CD14-positive monocyte (primary cell): ENCODE data around the gene PTCD3. TPM values are rescaled to one million over a fixed set of nuclear protein-coding genes. Genes with fewer than 3 reads are reported as not detected.

Experiments
- DNase-seq, 3 donors: peaks; one replicate each; pipeline ENCODE4 v3.0.0-alpha.2; 2011 to 2022
- H2AFZ ChIP-seq: 2 replicates; pipeline ENCODE4 v1.6.0; 2012; ENCODE audit warnings: mild to moderate bottlenecking, low read depth, low read length, inconsistent platforms; ENCODE audit not compliant: insufficient read depth, poor library complexity, severe bottlenecking
- H3K27ac ChIP-seq, 2 donors: 1 replicate in 1 of 2; 2 replicates in 1 of 2; pipeline ENCODE4 v1.5.1; 2012 to 2013; ENCODE audit warnings: low read length in 2 of 2, control low read depth in 1 of 2, inconsistent platforms in 1 of 2, low read depth in 1 of 2, mild to moderate bottlenecking in 1 of 2
- H3K27me3 ChIP-seq, 2 donors: one replicate each; pipeline versions ENCODE4 v1.6.0 to v1.6.1; 2011 to 2013; ENCODE audit warnings: low read length in 2 of 2; ENCODE audit not compliant: control insufficient read depth in 2 of 2, insufficient read depth in 2 of 2
- H3K36me3 ChIP-seq, 2 donors: replicated peaks in 1 of 2; 1 replicate in 1 of 2; 2 replicates in 1 of 2; pipeline versions ENCODE4 v1.5.1 to v1.6.1; 2012 to 2013; ENCODE audit warnings: low read length in 2 of 2, control low read depth in 1 of 2, inconsistent platforms in 1 of 2, mild to moderate bottlenecking in 1 of 2; ENCODE audit not compliant: insufficient read depth in 2 of 2, control insufficient read depth in 1 of 2
- H3K4me1 ChIP-seq, 2 donors: 1 replicate in 1 of 2; 2 replicates in 1 of 2; pipeline versions ENCODE4 v1.5.1 to v1.6.1; 2012 to 2013; ENCODE audit warnings: low read length in 2 of 2, control low read depth in 1 of 2, inconsistent platforms in 1 of 2, mild to moderate bottlenecking in 1 of 2, moderate library complexity in 1 of 2; ENCODE audit not compliant: insufficient read depth in 2 of 2, control insufficient read depth in 1 of 2
- H3K4me2 ChIP-seq: replicated peaks from 2 replicates; pipeline ENCODE3; 2012; ENCODE audit warnings: low read length, moderate library complexity, mild to moderate bottlenecking; ENCODE audit not compliant: poor library complexity, severe bottlenecking; ENCODE audit errors: extremely low read depth
- H3K4me3 ChIP-seq, 3 experiments: fragments of 200-600 bp in 1 of 3; sonication (generic) in 1 of 3; replicated peaks in 1 of 3; 1 replicate in 2 of 3; 2 replicates in 1 of 3; pipeline ENCODE4 v1.5.1; 2011 to 2013; ENCODE audit warnings: low read length in 3 of 3, mild to moderate bottlenecking in 3 of 3, control low read depth in 2 of 3, low read depth in 2 of 3, inconsistent platforms in 1 of 3, moderate library complexity in 1 of 3
- H3K79me2 ChIP-seq: 2 replicates; pipeline ENCODE4 v1.6.0; 2012; ENCODE audit warnings: mild to moderate bottlenecking, control low read depth, inconsistent platforms, low read length, moderate library complexity; ENCODE audit not compliant: insufficient read depth
- H3K9ac ChIP-seq: 2 replicates; pipeline ENCODE4 v1.6.0; 2017; ENCODE audit warnings: low read length, mild to moderate bottlenecking; ENCODE audit not compliant: insufficient read depth, poor library complexity, severe bottlenecking
- H3K9me3 ChIP-seq, 2 donors: replicated peaks in 1 of 2; 1 replicate in 1 of 2; 2 replicates in 1 of 2; pipeline versions ENCODE4 v1.5.1 to v1.6.1; 2012 to 2013; ENCODE audit warnings: low read length in 2 of 2, control low read depth in 1 of 2; ENCODE audit not compliant: control insufficient read depth in 1 of 2, insufficient read depth in 1 of 2
- H4K20me1 ChIP-seq: 2 replicates; pipeline ENCODE4 v1.6.0; 2012; ENCODE audit warnings: mild to moderate bottlenecking, low read length, control low read depth, moderate library complexity; ENCODE audit not compliant: insufficient read depth
- H3K27ac Mint-ChIP-seq, 7 donors: one replicate each; pipeline ENCODE4 v1.8.0; 2020; ENCODE audit warnings: mild to moderate bottlenecking in 7 of 7, mixed read lengths in 7 of 7, moderate library complexity in 6 of 7, inconsistent platforms in 2 of 7
- H3K27me3 Mint-ChIP-seq, 3 donors: one replicate each; pipeline ENCODE4 v1.8.0; 2021 to 2022; ENCODE audit warnings: low read depth in 3 of 3, mild to moderate bottlenecking in 3 of 3, mixed read lengths in 3 of 3, moderate library complexity in 3 of 3, inconsistent platforms in 1 of 3
- H3K36me3 Mint-ChIP-seq, 2 donors: one replicate each; pipeline ENCODE4 v1.8.0; 2020; ENCODE audit warnings: mixed read lengths in 2 of 2, inconsistent platforms in 1 of 2, mild to moderate bottlenecking in 1 of 2
- H3K4me1 Mint-ChIP-seq: one replicate; pipeline ENCODE4 v1.8.0; 2020; ENCODE audit warnings: mild to moderate bottlenecking, mixed read lengths
- H3K4me3 Mint-ChIP-seq, 2 donors: one replicate each; pipeline ENCODE4 v1.8.0; 2020; ENCODE audit warnings: mild to moderate bottlenecking in 2 of 2, mixed read lengths in 2 of 2, moderate library complexity in 1 of 2
- H3K9me3 Mint-ChIP-seq, 7 donors: one replicate each; pipeline ENCODE4 v1.8.0; 2020 to 2022; ENCODE audit warnings: mixed read lengths in 7 of 7, mild to moderate bottlenecking in 6 of 7, moderate library complexity in 6 of 7, inconsistent platforms in 2 of 7
- CTCF ChIP-seq: fragments of 200-600 bp; IDR thresholded peaks from one replicate; pipeline ENCODE4 v1.8.0; 2022; ENCODE audit warnings: antibody characterized with exemption, mild to moderate bottlenecking
- WGBS: methylation state at CpG from one replicate; pipeline ENCODE4 v1.1.5; 2013; ENCODE audit warnings: missing lambda C conversion rate; ENCODE audit not compliant: insufficient coverage; 5-methylcytosine and 5-hydroxymethylcytosine counted together
- intact Hi-C, 2 donors: fragments of 100-400 bp; cut with micrococcal nuclease; formaldehyde crosslinking; loops; one replicate each; pipeline versions ENCODE4 v1.15.0 to v1.15.1; 2023
- polyA plus RNA-seq, 3 donors: library from polyadenylated mRNA; depleted of rRNA in 1 of 3; unstranded in 2 of 3; stranded (reverse) in 1 of 3; fragments of 300-500 nt in 2 of 3; fragments of >200 nt in 1 of 3; fragmentation: Illumina TruSeq in 2 of 3; gene quantifications; 1 replicate in 2 of 3; 2 replicates in 1 of 3; pipeline ENCODE4 v1.2.3, GENCODE V29; 2012 to 2021

The PTCD3 gene
- polyA plus RNA-seq, 3 donors, result 14.0 to 60.5 (median 17.8) TPM

GRCh38 chr2:86176597-86176996, 70.6 kb downstream of the PTCD3 start:
- Mint-ChIP-seq H3K4me1 (peaks cover 18% of the 10 kb centered on the region), H3K27ac (no peak overlapping the region), H3K9me3 (no peaks in the 10 kb centered on the region), H3K27me3 (no peaks in the 10 kb centered on the region), H3K4me3 (no peak overlapping the region), H3K36me3 (peaks cover 56 to 74% of the 10 kb centered on the region in 2 donors)
- TF ChIP-seq CTCF, result no peak
- H3K9ac ChIP-seq, result no peak overlapping the region
- intact Hi-C loops, result no loop called here
- no peak for DNase-seq
- H3K4me1 ChIP-seq, result peaks cover 4 to 11% of the 10 kb centered on the region in 2 donors
- H3K79me2 ChIP-seq, result peaks cover 47% of the 10 kb centered on the region
- H3K4me2 ChIP-seq, result no peak overlapping the region
- H3K27me3 ChIP-seq, result no peaks in the 10 kb centered on the region
- H4K20me1 ChIP-seq, result peaks cover 56% of the 10 kb centered on the region
- H3K4me3 ChIP-seq, result no peak overlapping the region
- peaks cover 55 to 77% of the 10 kb centered on the region in 2 donors for H3K36me3 ChIP-seq
- H2AFZ ChIP-seq, result no peak overlapping the region
- no peak overlapping the region for H3K27ac ChIP-seq
- H3K9me3 ChIP-seq, result no peaks in the 10 kb centered on the region

GRCh38 chr2:86185517-86186212, 79.6 kb downstream of the PTCD3 start:
- Histone ChIP-seq H2AFZ (no peak overlapping the region), H3K36me3 (peaks cover 7 to 26% of the 10 kb centered on the region in 2 donors), H3K27ac (peak overlapping the region in 1 of 2 donors; percentile 34), H3K79me2 (peaks cover 100% of the 10 kb centered on the region), H3K27me3 (no peaks in the 10 kb centered on the region), H3K4me3 (no peak overlapping the region), H3K9me3 (no peaks in the 10 kb centered on the region), H3K4me1 (peaks cover 0 to 34% of the 10 kb centered on the region in 2 donors), H4K20me1 (peaks cover 96% of the 10 kb centered on the region), H3K4me2 (no peak overlapping the region), H3K9ac (peak overlapping the region; percentile 38)
- Mint-ChIP-seq H3K4me3 (no peak overlapping the region), H3K36me3 (peaks cover 10 to 40% of the 10 kb centered on the region in 2 donors), H3K9me3 (no peaks in the 10 kb centered on the region), H3K4me1 (peaks cover 25% of the 10 kb centered on the region), H3K27ac (peak overlapping the region in 6 of 7 donors; percentile 6 to 85 (median 38)), H3K27me3 (no peaks in the 10 kb centered on the region)
- TF ChIP-seq CTCF, result no peak
- DNase-seq, result no peak
- WGBS, result 67% methylated on average over 1 of the region's 1 CpG
- intact Hi-C loops, result no loop called here
